Ishikawa (cell line): Measurements from ENCODE around the gene ARPP19.

ENCODE experiments used
- CEBPB ChIP-seq: IDR thresholded peaks from 2 replicates; pipeline ENCODE4 v1.6.1; 2012
- CREB1 ChIP-seq: IDR thresholded peaks from 2 replicates; pipeline ENCODE4 v1.6.1; 2012; ENCODE audit warnings: low read depth
- EGR1 ChIP-seq: IDR thresholded peaks from 2 replicates; pipeline ENCODE4 v1.6.1; 2012
- EP300 ChIP-seq: IDR thresholded peaks from 2 replicates; pipeline ENCODE4 v1.6.1; 2012; ENCODE audit warnings: borderline replicate concordance
- FOXM1 ChIP-seq: IDR thresholded peaks from 2 replicates; pipeline ENCODE4 v1.6.1; 2012; ENCODE audit warnings: low read depth, borderline replicate concordance
- MAX ChIP-seq: IDR thresholded peaks from 2 replicates; pipeline ENCODE4 v1.6.1; 2012
- NFIC ChIP-seq: IDR thresholded peaks from 2 replicates; pipeline ENCODE4 v1.6.1; 2012
- RAD21 ChIP-seq: IDR thresholded peaks from 2 replicates; pipeline ENCODE4 v1.6.1; 2012; ENCODE audit warnings: low read depth
- REST ChIP-seq: IDR thresholded peaks from 2 replicates; pipeline ENCODE4 v1.6.1; 2012; ENCODE audit warnings: low read depth, mild to moderate bottlenecking
- TAF1 ChIP-seq: IDR thresholded peaks from 2 replicates; pipeline ENCODE4 v1.6.1; 2012; ENCODE audit warnings: low read depth, mild to moderate bottlenecking
- TCF12 ChIP-seq: IDR thresholded peaks from 2 replicates; pipeline ENCODE4 v1.6.1; 2012; ENCODE audit warnings: low read depth
- TEAD4 ChIP-seq: IDR thresholded peaks from 2 replicates; pipeline ENCODE4 v1.6.1; 2012
- USF1 ChIP-seq: IDR thresholded peaks from 2 replicates; pipeline ENCODE4 v1.6.1; 2012
- YY1 ChIP-seq: IDR thresholded peaks from 2 replicates; pipeline ENCODE4 v1.6.1; 2012; ENCODE audit warnings: low read depth
- ZBTB7A ChIP-seq: IDR thresholded peaks from 2 replicates; pipeline ENCODE4 v1.6.1; 2012; ENCODE audit warnings: low read depth

The ARPP19 gene

GRCh38 chr15:52514482-52514881 lies 54.3 kb downstream of the ARPP19 start:
- TF ChIP-seq EGR1 (no peak), USF1 (no peak), TEAD4 (no peak), NFIC (no peak), FOXM1 (no peak), ZBTB7A (no peak), REST (no peak), CEBPB (no peak), TAF1 (no peak), EP300 (no peak)

GRCh38 chr15:52511084-52511483 lies 57.7 kb downstream of the ARPP19 start:
- TF ChIP-seq USF1 (no peak), TEAD4 (no peak), CEBPB (no peak), MAX (no peak), REST (no peak), ZBTB7A (no peak), CREB1 (no peak), TAF1 (no peak), NFIC (no peak), TCF12 (no peak), RAD21 (no peak), EGR1 (no peak), EP300 (no peak), FOXM1 (no peak), YY1 (no peak)

- TF ChIP-seq RAD21 = no peak
- no peak for TF ChIP-seq EGR1
- TF ChIP-seq TAF1 = no peak
- TF ChIP-seq ZBTB7A = no peak
- TF ChIP-seq REST = no peak
Measured at GRCh38 chr15:52509500-52510245, 59.2 kb downstream of the ARPP19 start.

GRCh38 chr15:52506549-52506948 lies 62.3 kb downstream of the ARPP19 start:
- TF ChIP-seq EGR1 (no peak), ZBTB7A (no peak), NFIC (no peak), TEAD4 (no peak), MAX (no peak), CEBPB (no peak), CREB1 (no peak), YY1 (no peak), RAD21 (no peak), TCF12 (no peak), FOXM1 (no peak)
